Stimulated activated CD4-positive, alpha-beta T cell treated with anti-CD3 and anti-CD28 coated beads, Interleukin-1b, Interleukin-23, amount 100 ng/mL, for 1 hour (primary cell): ENCODE measurements around the gene LRCH1.

Source experiments
- DNase-seq, 2 donors: peaks; one replicate each; pipeline ENCODE4 v3.0.0-alpha.2; 2020; ENCODE audit warnings: low read depth in 2 of 2

LRCH1 gene

GRCh38 chr13:46535825-46536224 is 17.1 kb upstream of the LRCH1 start:
- DNase-seq = no peak

GRCh38 chr13:46536341-46536740 is 16.6 kb upstream of the LRCH1 start:
- DNase-seq = no peak

- no peak for DNase-seq
These were observed 13.7 kb upstream of the LRCH1 start for GRCh38 chr13:46539231-46539630.

GRCh38 chr13:46541210-46541609 is 11.8 kb upstream of the LRCH1 start:
- no peak for DNase-seq

GRCh38 chr13:46542833-46543232 is 10.1 kb upstream of the LRCH1 start:
- no peak for DNase-seq

GRCh38 chr13:46543287-46543686 is 9.7 kb upstream of the LRCH1 start:
- no peak for DNase-seq

- DNase-seq = no peak
These were observed 8.8 kb upstream of the LRCH1 start for GRCh38 chr13:46544208-46544607.

- no peak for DNase-seq
These were observed 8.2 kb upstream of the LRCH1 start for GRCh38 chr13:46544811-46545210.

- no peak for DNase-seq
These were observed 6.7 kb upstream of the LRCH1 start for GRCh38 chr13:46546084-46546768.

- no peak for DNase-seq
These were observed 2.1 kb upstream of the LRCH1 start for GRCh38 chr13:46550822-46551221.

- DNase-seq = peak; percentile 16 to 44
These were observed 1.3 kb upstream of the LRCH1 start for GRCh38 chr13:46551410-46552302.

GRCh38 chr13:46552303-46552682 is 677 bp upstream of the LRCH1 start:
- DNase-seq = no peak

GRCh38 chr13:46553521-46553885 is 533 bp downstream of the LRCH1 start:
- DNase-seq = peak in 1 of 2 donors; percentile 8

GRCh38 chr13:46553886-46554858 is 1.2 kb downstream of the LRCH1 start:
- peak; percentile 15 to 35 for DNase-seq

- no peak for DNase-seq
These were observed 2.0 kb downstream of the LRCH1 start for GRCh38 chr13:46554951-46555350.

GRCh38 chr13:46555722-46556417 is 2.9 kb downstream of the LRCH1 start:
- no peak for DNase-seq

- DNase-seq = no peak
These were observed 3.4 kb downstream of the LRCH1 start for GRCh38 chr13:46556418-46556779.

- DNase-seq = no peak
These were observed 6.4 kb downstream of the LRCH1 start for GRCh38 chr13:46559272-46559805.

- DNase-seq = no peak
These were observed 7.8 kb downstream of the LRCH1 start for GRCh38 chr13:46560778-46561177.

- no peak for DNase-seq
These were observed 8.3 kb downstream of the LRCH1 start for GRCh38 chr13:46561286-46561685.

- DNase-seq = no peak
These were observed 8.7 kb downstream of the LRCH1 start for GRCh38 chr13:46561691-46562090.
